DND-41 (cell line): ENCODE results near the gene WNK1.

Experiments
- ATAC-seq: fragments of 200-7000 bp; cut with Tn5 transposase; 3 replicates; pipeline ENCODE4 v1.9.1; 2021; ENCODE audit warnings: low read depth; ENCODE audit not compliant: insufficient read depth
- DNase-seq: peaks from one replicate; pipeline ENCODE4 v3.0.0-alpha.2; 2020
- H2AFZ ChIP-seq: 2 replicates; pipeline ENCODE4 v1.6.0; 2012; ENCODE audit warnings: low read depth, low read length
- H3K27ac ChIP-seq: 2 replicates; pipeline ENCODE4 v1.5.1; 2012; ENCODE audit warnings: low read length, inconsistent platforms
- H3K27me3 ChIP-seq: fragments of 200-600 bp; sonication (generic); 2 replicates; pipeline ENCODE4 v1.6.0; 2012; ENCODE audit warnings: low read length, mild to moderate bottlenecking, inconsistent platforms; ENCODE audit not compliant: insufficient read depth, poor library complexity
- H3K36me3 ChIP-seq: 2 replicates; pipeline ENCODE4 v1.5.1; 2012; ENCODE audit warnings: low read length, inconsistent platforms; ENCODE audit not compliant: insufficient read depth
- H3K4me1 ChIP-seq: 2 replicates; pipeline ENCODE4 v1.5.1; 2012; ENCODE audit warnings: mild to moderate bottlenecking, low read length; ENCODE audit not compliant: insufficient read depth
- H3K4me2 ChIP-seq: 2 replicates; pipeline ENCODE4 v1.6.0; 2012; ENCODE audit warnings: mild to moderate bottlenecking, moderate library complexity, low read length, inconsistent platforms; ENCODE audit not compliant: insufficient read depth
- H3K4me3 ChIP-seq, 2 experiments: fragments of 200-600 bp in 1 of 2; shearing (Covaris generic) in 1 of 2; 2 replicates each; pipeline ENCODE4 v1.5.1; 2012 to 2016; ENCODE audit warnings: inconsistent platforms in 2 of 2, low read length in 2 of 2, mild to moderate bottlenecking in 2 of 2, low read depth in 1 of 2, moderate library complexity in 1 of 2
- H3K79me2 ChIP-seq: 2 replicates; pipeline ENCODE4 v1.6.0; 2012; ENCODE audit warnings: low read length, inconsistent platforms; ENCODE audit not compliant: insufficient read depth
- H3K9ac ChIP-seq: 2 replicates; pipeline ENCODE4 v1.6.0; 2012; ENCODE audit warnings: low read depth, mild to moderate bottlenecking, inconsistent platforms, low read length, moderate library complexity
- H3K9me3 ChIP-seq: 2 replicates; pipeline ENCODE4 v1.5.1; 2012; ENCODE audit warnings: low read length, moderate library complexity, mild to moderate bottlenecking, inconsistent platforms; ENCODE audit not compliant: insufficient read depth, severe bottlenecking
- H4K20me1 ChIP-seq: 2 replicates; pipeline ENCODE4 v1.6.0; 2012; ENCODE audit warnings: low read length; ENCODE audit not compliant: insufficient read depth
- EZH2 ChIP-seq: IDR thresholded peaks from 3 replicates; pipeline ENCODE4 v1.6.1; 2012; ENCODE audit warnings: borderline replicate concordance, low read depth, mild to moderate bottlenecking, moderate library complexity, low read length, inconsistent platforms; ENCODE audit not compliant: severe bottlenecking
- TF ChIP-seq, protein P1 (sequence below): IDR thresholded peaks from 2 replicates; pipeline ENCODE4 v1.5.1; 2012; ENCODE audit warnings: borderline replicate concordance, low read length, moderate library complexity, mild to moderate bottlenecking; ENCODE audit not compliant: poor library complexity, severe bottlenecking; ENCODE audit errors: extremely low read depth

WNK1 gene

GRCh38 chr12:761256-761655, 8.9 kb downstream of the WNK1 start:
- Histone ChIP-seq H3K4me1 (peaks cover 36% of the 10 kb centered on the region), H3K27me3 (no peaks in the 10 kb centered on the region), H3K9ac (no peak overlapping the region), H3K36me3 (peaks cover 42% of the 10 kb centered on the region), H3K79me2 (peaks cover 100% of the 10 kb centered on the region), H3K9me3 (no peaks in the 10 kb centered on the region), H3K4me3 (no peak overlapping the region), H4K20me1 (peaks cover 77% of the 10 kb centered on the region), H3K27ac (no peak overlapping the region), H3K4me2 (peak overlapping the region; percentile 4; the same call in 1 of the 2 replicates), H2AFZ (no peak overlapping the region)
- ATAC-seq (no peak), DNase-seq (no peak)
- TF ChIP-seq, protein P1, sequence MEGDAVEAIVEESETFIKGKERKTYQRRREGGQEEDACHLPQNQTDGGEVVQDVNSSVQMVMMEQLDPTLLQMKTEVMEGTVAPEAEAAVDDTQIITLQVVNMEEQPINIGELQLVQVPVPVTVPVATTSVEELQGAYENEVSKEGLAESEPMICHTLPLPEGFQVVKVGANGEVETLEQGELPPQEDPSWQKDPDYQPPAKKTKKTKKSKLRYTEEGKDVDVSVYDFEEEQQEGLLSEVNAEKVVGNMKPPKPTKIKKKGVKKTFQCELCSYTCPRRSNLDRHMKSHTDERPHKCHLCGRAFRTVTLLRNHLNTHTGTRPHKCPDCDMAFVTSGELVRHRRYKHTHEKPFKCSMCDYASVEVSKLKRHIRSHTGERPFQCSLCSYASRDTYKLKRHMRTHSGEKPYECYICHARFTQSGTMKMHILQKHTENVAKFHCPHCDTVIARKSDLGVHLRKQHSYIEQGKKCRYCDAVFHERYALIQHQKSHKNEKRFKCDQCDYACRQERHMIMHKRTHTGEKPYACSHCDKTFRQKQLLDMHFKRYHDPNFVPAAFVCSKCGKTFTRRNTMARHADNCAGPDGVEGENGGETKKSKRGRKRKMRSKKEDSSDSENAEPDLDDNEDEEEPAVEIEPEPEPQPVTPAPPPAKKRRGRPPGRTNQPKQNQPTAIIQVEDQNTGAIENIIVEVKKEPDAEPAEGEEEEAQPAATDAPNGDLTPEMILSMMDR = no peak
- no peak for TF ChIP-seq EZH2

DNA sequence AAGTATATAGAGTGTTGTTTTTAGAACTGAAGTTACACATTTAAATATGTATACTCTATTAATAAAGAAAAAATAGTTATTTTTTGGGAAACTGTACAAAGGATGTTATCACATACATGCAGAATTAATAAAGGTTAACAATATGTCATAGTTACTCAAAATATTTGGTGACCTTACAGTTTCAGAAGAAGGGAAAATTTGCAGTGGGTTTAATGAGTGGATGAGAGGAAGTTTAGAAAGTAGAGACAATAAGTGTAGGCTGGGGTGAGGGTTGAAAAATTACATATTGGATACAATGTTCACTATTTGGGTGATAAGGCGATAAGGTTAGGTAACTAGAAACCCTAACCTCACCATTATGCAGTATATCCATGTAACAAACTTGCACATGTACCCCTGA, 13.5 kb downstream of the WNK1 start:
- Histone ChIP-seq H3K9ac (no peak overlapping the region), H3K4me3 (no peak overlapping the region), H3K4me1 (peaks cover 19% of the 10 kb centered on the region; the same call in 1 of the 2 replicates), H3K36me3 (peaks cover 34% of the 10 kb centered on the region), H2AFZ (no peak overlapping the region), H3K27me3 (no peaks in the 10 kb centered on the region), H4K20me1 (peaks cover 86% of the 10 kb centered on the region), H3K9me3 (no peaks in the 10 kb centered on the region), H3K27ac (no peak overlapping the region), H3K4me2 (no peak overlapping the region), H3K79me2 (peaks cover 100% of the 10 kb centered on the region)
- DNase-seq (no peak), ATAC-seq (no peak)
- no peak for TF ChIP-seq EZH2
- TF ChIP-seq, protein P1 = no peak

- Histone ChIP-seq H3K79me2 (peaks cover 100% of the 10 kb centered on the region), H3K27ac (no peak overlapping the region), H3K9ac (no peak overlapping the region), H3K4me2 (no peak overlapping the region), H4K20me1 (peaks cover 88% of the 10 kb centered on the region), H2AFZ (no peak overlapping the region), H3K9me3 (no peaks in the 10 kb centered on the region), H3K4me3 (no peak overlapping the region), H3K36me3 (peaks cover 16% of the 10 kb centered on the region), H3K27me3 (no peaks in the 10 kb centered on the region), H3K4me1 (peaks cover 15% of the 10 kb centered on the region; the same call in 1 of the 2 replicates)
- no peak for ATAC-seq
- DNase-seq = no peak
- TF ChIP-seq, protein P1 = no peak
- no peak for TF ChIP-seq EZH2
These were observed 16.1 kb downstream of the WNK1 start for GRCh38 chr12:768434-768833.

- Histone ChIP-seq H3K79me2 (peaks cover 100% of the 10 kb centered on the region), H3K27ac (no peak overlapping the region), H3K4me3 (no peak overlapping the region), H2AFZ (no peak overlapping the region), H3K36me3 (peaks cover 14% of the 10 kb centered on the region; the same call in 1 of the 2 replicates), H3K9me3 (no peaks in the 10 kb centered on the region), H3K27me3 (no peaks in the 10 kb centered on the region), H4K20me1 (peaks cover 84% of the 10 kb centered on the region), H3K4me1 (peaks cover 13% of the 10 kb centered on the region; the same call in 1 of the 2 replicates), H3K4me2 (no peak overlapping the region), H3K9ac (no peak overlapping the region)
- TF ChIP-seq, protein P1 = no peak
- TF ChIP-seq EZH2 = no peak
- no peak for DNase-seq
- no peak for ATAC-seq
These were observed 18.1 kb downstream of the WNK1 start for GRCh38 chr12:770479-770878.
